Measurements from ENCODE around the gene APLN.

GRCh38 chrX:129653181-129653970, 1.4 kb downstream of the APLN start:
- TF ChIP-seq YY1 (IDR thresholded peaks at IDR 0.05; ENCODE audit: insufficient read depth, insufficient read length) (no peak), ZNF274 (IDR thresholded peaks at IDR 0.05; ENCODE audit: low read depth, low read length) (no peak), SUZ12 (IDR thresholded peaks at IDR 0.05; ENCODE audit: extremely low read depth, insufficient read depth, insufficient read length) (no peak)

Data from NT2/D1 (cell line).